SK-N-SH (cell line): ENCODE data around the gene MORN3.

ENCODE experiments used
- CTCF ChIP-seq: fragments of 200-600 bp; sonication (generic); IDR thresholded peaks from 2 replicates; pipeline ENCODE4 v1.6.1; 2017; ENCODE audit warnings: antibody characterized with exemption, mild to moderate bottlenecking, moderate library complexity
- RAD21 ChIP-seq: IDR thresholded peaks from 2 replicates; pipeline ENCODE4 v1.6.1; 2012; ENCODE audit warnings: mild to moderate bottlenecking, low read length
- SMC3 ChIP-seq: IDR thresholded peaks from 2 replicates; pipeline ENCODE4 v1.6.1; 2012; ENCODE audit warnings: low read depth, low read length, improper control_type of control experiment

- TF ChIP-seq RAD21 (no peak), CTCF (no peak), SMC3 (no peak)
Measured at GRCh38 chr12:121637231-121637914, 32.1 kb downstream of the MORN3 start.
